Astrocyte (in vitro differentiated cells and primary cell): Measurements from ENCODE around the gene TSSK6.

Source experiments
- CTCF ChIP-seq: IDR thresholded peaks from 2 replicates; pipeline ENCODE4 v1.5.1; 2011; ENCODE audit warnings: low read depth, mild to moderate bottlenecking, inconsistent platforms, low read length, moderate library complexity; ENCODE audit not compliant: insufficient read depth
- EZH2 ChIP-seq: IDR thresholded peaks from 2 replicates; pipeline ENCODE4 v1.6.1; 2012; ENCODE audit warnings: mild to moderate bottlenecking, low read length, inconsistent platforms; ENCODE audit not compliant: insufficient read depth

DNA sequence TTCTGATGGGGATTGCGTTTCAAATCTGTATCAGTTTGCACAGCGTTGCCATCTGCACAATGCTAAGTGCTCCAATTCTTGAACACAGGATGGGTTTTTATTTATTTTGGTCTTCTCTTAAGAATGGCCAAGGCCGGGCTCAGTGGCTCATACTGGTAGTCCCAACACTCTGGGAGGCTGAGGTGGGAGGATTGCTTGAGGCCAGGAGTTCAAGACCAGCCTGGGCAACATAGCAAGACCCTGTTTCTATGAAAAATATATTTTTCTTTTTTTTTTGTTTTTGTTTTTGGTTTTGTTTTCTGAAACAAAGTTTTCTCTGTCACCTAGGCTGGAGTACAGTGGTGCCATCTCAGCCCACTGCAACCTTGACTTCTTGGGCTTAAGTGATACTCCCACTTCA is 7.8 kb upstream of the TSSK6 start:
- TF ChIP-seq EZH2, result no peak
- no peak for TF ChIP-seq CTCF
